Measurements from ENCODE around the gene HOXB7.

- TF ChIP-seq EZH2phosphoT487 (IDR thresholded peaks at IDR 0.05; ENCODE audit: low read depth), result no peak
- TF ChIP-seq CTCF (IDR thresholded peaks at IDR 0.05; ENCODE audit: low read depth, low read length), result no peak
Measured at GRCh38 chr17:48627118-48627597, 16.3 kb upstream of the HOXB7 start.

Data from OCI-LY3 (cell line).